ENCODE data around the gene MTMR3.

The MTMR3 gene

GRCh38 chr22:30026756-30027155 is 143.8 kb downstream of the MTMR3 start:
- TF ChIP-seq, protein P1, sequence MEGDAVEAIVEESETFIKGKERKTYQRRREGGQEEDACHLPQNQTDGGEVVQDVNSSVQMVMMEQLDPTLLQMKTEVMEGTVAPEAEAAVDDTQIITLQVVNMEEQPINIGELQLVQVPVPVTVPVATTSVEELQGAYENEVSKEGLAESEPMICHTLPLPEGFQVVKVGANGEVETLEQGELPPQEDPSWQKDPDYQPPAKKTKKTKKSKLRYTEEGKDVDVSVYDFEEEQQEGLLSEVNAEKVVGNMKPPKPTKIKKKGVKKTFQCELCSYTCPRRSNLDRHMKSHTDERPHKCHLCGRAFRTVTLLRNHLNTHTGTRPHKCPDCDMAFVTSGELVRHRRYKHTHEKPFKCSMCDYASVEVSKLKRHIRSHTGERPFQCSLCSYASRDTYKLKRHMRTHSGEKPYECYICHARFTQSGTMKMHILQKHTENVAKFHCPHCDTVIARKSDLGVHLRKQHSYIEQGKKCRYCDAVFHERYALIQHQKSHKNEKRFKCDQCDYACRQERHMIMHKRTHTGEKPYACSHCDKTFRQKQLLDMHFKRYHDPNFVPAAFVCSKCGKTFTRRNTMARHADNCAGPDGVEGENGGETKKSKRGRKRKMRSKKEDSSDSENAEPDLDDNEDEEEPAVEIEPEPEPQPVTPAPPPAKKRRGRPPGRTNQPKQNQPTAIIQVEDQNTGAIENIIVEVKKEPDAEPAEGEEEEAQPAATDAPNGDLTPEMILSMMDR (IDR thresholded peaks at IDR 0.05), result no peak

GRCh38 chr22:30027169-30027568 is 144.2 kb downstream of the MTMR3 start:
- TF ChIP-seq, protein P1 (IDR thresholded peaks at IDR 0.05), result no peak

GRCh38 chr22:30027791-30028190 is 144.8 kb downstream of the MTMR3 start:
- TF ChIP-seq, protein P1 (IDR thresholded peaks at IDR 0.05), result no peak

GRCh38 chr22:30028731-30029130 is 145.8 kb downstream of the MTMR3 start:
- TF ChIP-seq, protein P1 (IDR thresholded peaks at IDR 0.05), result no peak

DNA sequence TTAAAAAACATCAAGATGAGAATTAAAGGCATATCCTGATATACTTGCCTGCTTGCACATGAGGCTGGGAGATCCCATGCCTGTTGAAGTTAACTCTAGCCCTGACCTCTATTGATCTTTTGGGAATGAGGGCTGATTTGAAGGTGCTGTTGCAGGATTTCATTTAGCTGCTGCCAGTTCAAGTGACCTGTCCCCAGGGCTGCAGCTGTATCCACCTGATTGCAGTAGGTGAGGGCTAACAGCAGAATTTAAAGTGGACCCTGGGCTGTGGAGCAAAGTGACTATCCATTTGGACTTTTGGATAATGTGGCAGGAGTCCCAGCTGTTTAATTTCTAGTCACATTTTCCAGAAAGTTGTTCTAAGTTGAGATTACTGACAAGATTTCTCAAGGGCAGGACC is 146.5 kb downstream of the MTMR3 start:
- TF ChIP-seq, protein P1 (IDR thresholded peaks at IDR 0.05), result no peak

- TF ChIP-seq, protein P1 (IDR thresholded peaks at IDR 0.05), result no peak
These were observed 147.4 kb downstream of the MTMR3 start for GRCh38 chr22:30030329-30030728.

- TF ChIP-seq, protein P1 (IDR thresholded peaks at IDR 0.05), result no peak
These were observed 148.4 kb downstream of the MTMR3 start for GRCh38 chr22:30031328-30031727.

GRCh38 chr22:30031764-30032455 is 148.9 kb downstream of the MTMR3 start:
- TF ChIP-seq, protein P1 (IDR thresholded peaks at IDR 0.05), result no peak

Data from LNCAP (cell line).